H9 (cell line): Measurements from ENCODE around the gene GBE1. TPM values are rescaled to one million over a fixed set of nuclear protein-coding genes. Genes with fewer than 3 reads are reported as not detected.

ENCODE experiments used
- DNase-seq: peaks from one replicate; pipeline ENCODE4 v3.0.0-alpha.2; 2017
- H2AFZ ChIP-seq: one replicate; pipeline ENCODE4 v1.6.1; 2013; ENCODE audit warnings: mild to moderate bottlenecking, low read length, control low read depth, moderate library complexity
- H2AK5ac ChIP-seq: 2 replicates; pipeline ENCODE4 v1.6.1; 2013; ENCODE audit warnings: low read length, control low read depth, mixed read lengths; ENCODE audit not compliant: insufficient read length
- H2BK120ac ChIP-seq: one replicate; pipeline ENCODE4 v1.6.1; 2013; ENCODE audit warnings: low read depth, mild to moderate bottlenecking, low read length, control low read depth, inconsistent platforms; ENCODE audit not compliant: poor library complexity, severe bottlenecking
- H2BK12ac ChIP-seq: 2 replicates; pipeline ENCODE4 v1.6.1; 2013; ENCODE audit warnings: low read length, control low read depth, mixed read lengths, low read depth; ENCODE audit not compliant: insufficient read length
- H2BK15ac ChIP-seq: 2 replicates; pipeline ENCODE4 v1.6.1; 2013; ENCODE audit warnings: low read depth, low read length, control low read depth
- H2BK20ac ChIP-seq: one replicate; pipeline ENCODE4 v1.6.1; 2013; ENCODE audit warnings: low read depth, mild to moderate bottlenecking, low read length, control low read depth, inconsistent platforms; ENCODE audit not compliant: poor library complexity, severe bottlenecking
- H2BK5ac ChIP-seq: 2 replicates; pipeline ENCODE4 v1.6.1; 2013; ENCODE audit warnings: low read length, control low read depth, mixed read lengths; ENCODE audit not compliant: insufficient read length
- H3K14ac ChIP-seq: 2 replicates; pipeline ENCODE4 v1.6.1; 2013; ENCODE audit warnings: low read length, control low read depth; ENCODE audit not compliant: insufficient read depth
- H3K18ac ChIP-seq: 2 replicates; pipeline ENCODE4 v1.6.1; 2013; ENCODE audit warnings: low read depth, mild to moderate bottlenecking, mixed read lengths, low read length, control low read depth; ENCODE audit not compliant: insufficient read length
- H3K23ac ChIP-seq: 2 replicates; pipeline ENCODE4 v1.6.1; 2013; ENCODE audit warnings: low read length, control low read depth, mixed read lengths, low read depth; ENCODE audit not compliant: insufficient read length
- H3K23me2 ChIP-seq: 2 replicates; pipeline ENCODE4 v1.6.1; 2013; ENCODE audit warnings: low read depth, mild to moderate bottlenecking, mixed read lengths, low read length, control low read depth; ENCODE audit not compliant: insufficient read length, poor library complexity, severe bottlenecking
- H3K27ac ChIP-seq: 2 replicates; pipeline ENCODE4 v1.5.1; 2013; ENCODE audit warnings: low read length, control low read depth, mixed read lengths, low read depth; ENCODE audit not compliant: insufficient read length
- H3K27me3 ChIP-seq: 2 replicates; pipeline ENCODE4 v1.6.1; 2013; ENCODE audit warnings: low read length, control low read depth, inconsistent platforms; ENCODE audit not compliant: insufficient read depth
- H3K4ac ChIP-seq: 2 replicates; pipeline ENCODE4 v1.6.1; 2013; ENCODE audit warnings: low read depth, mild to moderate bottlenecking, control low read depth, inconsistent platforms, low read length, moderate library complexity
- H3K4me1 ChIP-seq: 2 replicates; pipeline ENCODE4 v1.6.1; 2013; ENCODE audit warnings: low read length, control low read depth, inconsistent platforms; ENCODE audit not compliant: insufficient read depth
- H3K4me2 ChIP-seq: 2 replicates; pipeline ENCODE4 v1.6.1; 2013; ENCODE audit warnings: low read length, control low read depth, mixed read lengths; ENCODE audit not compliant: insufficient read length, insufficient read depth
- H3K56ac ChIP-seq: 2 replicates; pipeline ENCODE4 v1.6.1; 2013; ENCODE audit warnings: low read depth, mild to moderate bottlenecking, mixed read lengths, low read length, control low read depth; ENCODE audit not compliant: insufficient read length
- H3K79me1 ChIP-seq: 2 replicates; pipeline ENCODE4 v1.6.1; 2013; ENCODE audit warnings: low read depth, mild to moderate bottlenecking, moderate library complexity, low read length, control low read depth, inconsistent platforms; ENCODE audit not compliant: insufficient read depth, poor library complexity, severe bottlenecking
- H3K79me2 ChIP-seq: 2 replicates; pipeline ENCODE4 v1.6.1; 2013; ENCODE audit warnings: low read length, control low read depth, inconsistent platforms; ENCODE audit not compliant: insufficient read depth
- H3K9ac ChIP-seq: 2 replicates; pipeline ENCODE4 v1.6.1; 2013; ENCODE audit warnings: low read length, control low read depth, mixed read lengths; ENCODE audit not compliant: insufficient read length; ENCODE audit errors: extremely low read depth
- H3K9me3 ChIP-seq: one replicate; pipeline ENCODE4 v1.6.1; 2013; ENCODE audit warnings: low read depth, low read length, inconsistent platforms; ENCODE audit not compliant: control insufficient read depth
- H3T11ph ChIP-seq: one replicate; pipeline ENCODE4 v1.6.1; 2013; ENCODE audit warnings: mild to moderate bottlenecking, low read length, control low read depth, inconsistent platforms
- H4K20me1 ChIP-seq: one replicate; pipeline ENCODE4 v1.6.1; 2013; ENCODE audit not compliant: control insufficient read depth, insufficient read length, insufficient read depth
- H4K5ac ChIP-seq: 2 replicates; pipeline ENCODE4 v1.6.1; 2013; ENCODE audit warnings: low read depth, mild to moderate bottlenecking, mixed read lengths, low read length, control low read depth; ENCODE audit not compliant: insufficient read length
- H4K8ac ChIP-seq: replicated peaks from 2 replicates; pipeline ENCODE4 v1.6.1; 2013; ENCODE audit warnings: low read length, control low read depth, mixed read lengths, low read depth; ENCODE audit not compliant: insufficient read length
- H4K91ac ChIP-seq: 2 replicates; pipeline ENCODE4 v1.6.1; 2013; ENCODE audit warnings: low read depth, mild to moderate bottlenecking, moderate library complexity, mixed read lengths, low read length, control low read depth; ENCODE audit not compliant: insufficient read length
- H3K27ac Mint-ChIP-seq, 3 experiments: 2 replicates in 2 of 3; 3 replicates in 1 of 3; pipeline ENCODE4 v1.8.0; 2020 to 2021; ENCODE audit warnings: mixed read lengths in 3 of 3, mild to moderate bottlenecking in 1 of 3, moderate library complexity in 1 of 3
- H3K27me3 Mint-ChIP-seq: 2 replicates; pipeline ENCODE4 v1.8.0; 2021; ENCODE audit warnings: low read depth, mild to moderate bottlenecking, moderate library complexity, mixed read lengths
- H3K36me3 Mint-ChIP-seq, 3 experiments: 2 replicates in 2 of 3; 3 replicates in 1 of 3; pipeline ENCODE4 v1.8.0; 2020 to 2021; ENCODE audit warnings: low read depth in 3 of 3, mixed read lengths in 3 of 3; ENCODE audit not compliant: insufficient read depth in 1 of 3
- H3K4me1 Mint-ChIP-seq, 2 experiments: 2 replicates each; pipeline ENCODE4 v1.8.0; 2020; ENCODE audit warnings: mixed read lengths in 2 of 2
- H3K4me3 Mint-ChIP-seq, 2 experiments: 2 replicates in 1 of 2; 3 replicates in 1 of 2; pipeline ENCODE4 v1.8.0; 2020 to 2021; ENCODE audit warnings: mild to moderate bottlenecking in 2 of 2, mixed read lengths in 2 of 2, moderate library complexity in 1 of 2
- H3K9me3 Mint-ChIP-seq, 2 experiments: 2 replicates in 1 of 2; 3 replicates in 1 of 2; pipeline ENCODE4 v1.8.0; 2020; ENCODE audit warnings: mild to moderate bottlenecking in 2 of 2, mixed read lengths in 2 of 2, moderate library complexity in 1 of 2
- WGBS: extraction: QIAGEN DNeasy Blood & Tissue Kit; methylation state at CpG from one replicate; pipeline ENCODE4 v1.1.7; 2013; ENCODE audit warnings: missing lambda C conversion rate, low lambda C conversion rate, mixed read lengths; ENCODE audit not compliant: insufficient read length; ENCODE audit errors: extremely low coverage; 5-methylcytosine and 5-hydroxymethylcytosine counted together
- total RNA-seq: library from RNA; stranded (reverse); gene quantifications from 2 replicates; pipeline ENCODE4 v1.2.1, GENCODE V29; 2021
- TF ChIP-seq, protein P1 (sequence below): fragments of 200-600 bp; sonication (generic); conservative IDR thresholded peaks from 3 replicates; pipeline ENCODE4 v1.8.0; 2021; ENCODE audit warnings: antibody characterized with exemption, mild to moderate bottlenecking

The GBE1 gene
- total RNA-seq, 1 experiment from 2014 or later: 13.8 TPM

DNA sequence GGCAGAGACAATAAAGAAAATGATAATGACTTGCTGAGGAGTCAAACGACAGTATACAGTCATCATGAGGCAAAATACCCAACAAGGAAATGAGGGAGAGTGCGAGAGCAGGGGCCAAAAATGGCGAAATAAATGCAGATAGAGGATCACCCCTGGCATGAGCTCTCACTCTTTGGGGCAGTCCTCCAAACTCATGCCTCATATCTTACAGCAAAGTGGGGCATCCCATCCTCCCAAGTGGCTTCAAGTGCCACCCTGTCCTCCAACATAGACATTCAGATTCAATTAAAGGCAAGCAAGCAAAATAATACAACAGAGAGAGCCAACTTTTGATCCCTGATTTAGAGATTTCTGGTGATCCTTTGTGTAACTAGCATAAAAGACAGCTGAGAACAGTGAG lies 278.4 kb downstream of the GBE1 start:
- Histone ChIP-seq H3K56ac (no peak overlapping the region), H4K5ac (no peak overlapping the region), H3K4me1 (no peaks in the 10 kb centered on the region), H4K91ac (no peak overlapping the region), H2AFZ (no peak overlapping the region), H3K23me2 (no peaks in the 10 kb centered on the region), H3K79me1 (no peaks in the 10 kb centered on the region), H3K9ac (no peak overlapping the region), H2BK5ac (no peak overlapping the region), H3K79me2 (no peaks in the 10 kb centered on the region), H3K14ac (no peak overlapping the region), H2BK120ac (no peak overlapping the region), H2BK20ac (no peak overlapping the region), H3K18ac (no peak overlapping the region), H4K20me1 (no peaks in the 10 kb centered on the region), H2BK15ac (no peak overlapping the region), H3K27me3 (no peaks in the 10 kb centered on the region), H3K4ac (no peak overlapping the region), H3K27ac (no peak overlapping the region), H4K8ac (no peak overlapping the region), H3K23ac (no peak overlapping the region), H2AK5ac (no peak overlapping the region), H2BK12ac (no peak overlapping the region), H3K4me2 (no peak overlapping the region), H3K9me3 (no peaks in the 10 kb centered on the region), H3T11ph (no peak overlapping the region)
- Mint-ChIP-seq H3K36me3 (no peaks in the 10 kb centered on the region), H3K27me3 (no peaks in the 10 kb centered on the region), H3K27ac (peak overlapping the region in 1 of 3 experiments; percentile 2; a peak in 1 of 7 replicates), H3K9me3 (0 out of 5 replicates have a peak, but pooled peaks cover 0 to 1% of the 10 kb centered on the region in 2 experiments), H3K4me3 (no peak overlapping the region), H3K4me1 (no peaks in the 10 kb centered on the region)
- no CpG with 5 or more reads among the region's 3 CpGs for WGBS
- no peak for DNase-seq
- TF ChIP-seq, protein P1, sequence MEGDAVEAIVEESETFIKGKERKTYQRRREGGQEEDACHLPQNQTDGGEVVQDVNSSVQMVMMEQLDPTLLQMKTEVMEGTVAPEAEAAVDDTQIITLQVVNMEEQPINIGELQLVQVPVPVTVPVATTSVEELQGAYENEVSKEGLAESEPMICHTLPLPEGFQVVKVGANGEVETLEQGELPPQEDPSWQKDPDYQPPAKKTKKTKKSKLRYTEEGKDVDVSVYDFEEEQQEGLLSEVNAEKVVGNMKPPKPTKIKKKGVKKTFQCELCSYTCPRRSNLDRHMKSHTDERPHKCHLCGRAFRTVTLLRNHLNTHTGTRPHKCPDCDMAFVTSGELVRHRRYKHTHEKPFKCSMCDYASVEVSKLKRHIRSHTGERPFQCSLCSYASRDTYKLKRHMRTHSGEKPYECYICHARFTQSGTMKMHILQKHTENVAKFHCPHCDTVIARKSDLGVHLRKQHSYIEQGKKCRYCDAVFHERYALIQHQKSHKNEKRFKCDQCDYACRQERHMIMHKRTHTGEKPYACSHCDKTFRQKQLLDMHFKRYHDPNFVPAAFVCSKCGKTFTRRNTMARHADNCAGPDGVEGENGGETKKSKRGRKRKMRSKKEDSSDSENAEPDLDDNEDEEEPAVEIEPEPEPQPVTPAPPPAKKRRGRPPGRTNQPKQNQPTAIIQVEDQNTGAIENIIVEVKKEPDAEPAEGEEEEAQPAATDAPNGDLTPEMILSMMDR: no peak
